Stimulated activated CD8-positive, alpha-beta memory T cell treated with anti-CD3 and anti-CD28 coated beads, Interleukin-12 subunit alpha, Interleukin-12 subunit beta, amount 100 ng/mL, for 1 hour (primary cell): Measurements from ENCODE around the gene TMEM59.

Experiments
- DNase-seq: peaks from one replicate; pipeline ENCODE4 v3.0.0-alpha.2; 2020; ENCODE audit warnings: low read depth

TMEM59 gene

DNA sequence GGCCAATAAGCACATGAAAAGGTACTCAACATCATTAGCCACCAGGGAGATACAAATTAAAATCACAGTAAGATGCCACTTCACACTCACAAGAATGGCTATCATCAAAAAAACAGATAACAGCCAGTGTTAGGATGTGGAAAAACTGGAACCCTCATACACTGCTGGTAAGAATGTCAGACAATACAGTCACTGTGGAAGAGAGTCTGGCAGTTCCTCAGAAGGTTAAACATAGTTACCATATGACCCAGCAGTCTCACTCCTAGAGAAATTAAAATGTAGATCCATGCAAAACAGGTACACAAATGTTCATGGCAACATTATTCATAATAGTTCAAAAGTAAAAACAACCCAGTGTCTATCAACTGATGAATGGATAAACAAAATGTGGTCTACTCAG lies 68.3 kb downstream of the TMEM59 start:
- DNase-seq, result no peak

DNA sequence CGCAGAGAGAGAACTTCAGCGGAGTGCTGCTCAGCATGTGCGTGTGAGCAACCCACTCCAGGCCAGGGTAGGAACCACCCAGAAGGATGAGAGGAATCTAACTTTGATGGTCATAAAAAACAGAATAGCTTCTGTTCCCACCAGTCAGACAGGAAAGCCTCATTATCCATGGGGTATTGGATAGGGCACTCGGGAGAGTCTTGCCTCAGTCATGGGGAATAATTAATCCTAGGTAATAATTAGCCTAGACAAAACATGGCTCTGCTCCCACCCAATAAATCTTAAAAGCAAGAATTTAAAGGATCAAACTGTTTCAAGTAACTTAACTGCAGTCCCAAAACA lies 70.3 kb downstream of the TMEM59 start:
- no peak for DNase-seq

DNA sequence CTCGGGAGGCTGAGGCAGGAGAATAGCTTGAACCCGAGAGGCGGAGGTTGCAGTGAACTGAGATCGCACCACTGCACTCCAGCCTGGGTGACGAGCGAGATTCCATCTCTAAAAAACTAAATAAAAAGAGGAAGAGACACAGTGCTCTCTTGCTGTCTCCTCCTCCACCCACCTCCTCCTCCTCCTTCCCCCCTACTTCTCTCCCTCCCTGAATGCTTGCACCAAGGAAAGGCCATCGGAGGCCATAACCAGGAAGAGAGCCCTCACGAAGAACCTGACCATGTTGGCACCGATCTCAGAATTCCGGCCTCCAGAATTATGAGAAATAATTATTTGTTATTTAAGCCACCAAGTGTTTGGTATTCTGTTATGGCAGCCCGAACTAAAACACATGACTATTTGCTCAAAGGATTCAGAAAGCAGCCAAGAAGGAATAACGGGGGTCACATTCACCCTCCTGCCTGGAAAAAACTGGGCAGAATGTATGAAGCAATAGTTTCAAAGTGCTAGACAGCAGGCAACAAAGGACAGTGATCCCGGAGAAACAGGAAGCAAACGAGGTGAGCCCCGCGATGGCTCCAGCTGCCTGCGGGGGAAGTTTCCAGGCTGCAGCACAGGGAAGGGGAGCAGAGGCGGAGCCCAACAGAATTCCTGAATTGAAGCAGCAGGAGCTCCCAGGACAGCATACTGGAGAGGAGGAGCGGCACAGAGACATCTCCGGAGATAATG lies 70.8 kb downstream of the TMEM59 start:
- no peak for DNase-seq

- DNase-seq, result no peak
Measured at GRCh38 chr1:53981220-53981619, 71.8 kb downstream of the TMEM59 start.

DNA sequence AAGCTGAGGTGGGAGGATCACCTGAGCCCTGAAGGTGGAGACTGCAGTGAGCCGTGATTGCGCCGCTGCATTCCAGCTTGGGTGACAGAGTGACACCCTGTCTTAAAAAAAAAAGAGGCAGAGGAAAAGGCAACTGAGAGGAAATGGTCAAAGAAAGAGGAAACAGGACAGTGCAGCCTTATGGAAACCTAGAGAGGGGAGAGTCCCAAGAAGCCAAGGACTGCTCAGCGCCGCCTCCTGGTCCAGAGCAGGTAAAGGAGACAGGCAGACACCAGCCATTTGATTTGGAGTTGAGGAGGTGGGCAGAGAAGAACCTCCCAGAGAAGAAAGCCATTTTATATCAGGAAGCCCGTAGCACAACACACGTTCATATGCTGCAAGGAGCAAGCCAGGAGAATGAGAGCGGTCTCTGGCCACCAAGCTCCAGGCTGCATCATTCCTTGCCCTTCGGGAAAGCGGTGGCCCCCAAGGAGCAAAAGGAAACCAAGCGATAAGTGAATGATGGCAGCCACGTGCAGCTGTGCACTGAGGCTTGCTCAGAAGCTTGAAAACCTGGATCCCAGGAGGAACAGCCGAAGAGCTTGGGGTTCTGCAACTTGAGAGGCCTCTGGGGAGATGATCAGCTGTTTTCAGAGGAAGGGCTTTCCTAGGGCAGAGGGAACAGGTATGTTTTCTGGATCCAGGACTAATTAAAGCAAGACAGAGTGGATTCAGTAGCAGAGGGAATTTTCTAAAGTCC lies 73.1 kb downstream of the TMEM59 start:
- DNase-seq, result no peak
